ENCODE data around the gene EXOC4. TPM values are rescaled to one million over a fixed set of nuclear protein-coding genes. Genes with fewer than 3 reads are reported as not detected.

Gene EXOC4
- total RNA-seq, 1 experiment from 2014 or later, result 71.0 TPM

DNA sequence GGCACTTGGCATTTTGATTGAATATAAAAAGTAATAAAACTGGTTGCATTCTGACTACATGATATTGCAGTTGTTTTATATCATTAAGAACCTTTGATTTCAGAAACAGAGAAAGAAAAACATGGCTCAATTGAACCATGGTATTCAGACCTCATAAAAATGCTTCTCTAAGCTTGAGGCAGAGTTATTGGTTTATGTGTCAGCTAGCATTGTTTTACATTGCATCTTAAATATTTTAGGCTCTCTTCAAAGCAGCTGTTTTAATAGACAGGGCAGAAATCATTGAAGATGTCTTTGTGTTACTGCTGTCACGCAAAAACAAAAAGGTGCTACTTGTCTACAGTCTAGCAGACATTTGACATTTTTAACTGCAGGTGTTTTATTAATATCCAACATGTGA lies 299.2 kb downstream of the EXOC4 start:
- ATAC-seq (no peak), DNase-seq (ENCODE audit: low read depth, low spot score) (no peak)
- H3K4me3 ChIP-seq (ENCODE audit: low read depth in 2 of 2, low read length in 2 of 2), result no peak overlapping the region
- intact Hi-C loops (cut with micrococcal nuclease; ENCODE audit: unreplicated experiment), result no loop called here
- H3K36me3 ChIP-seq (ENCODE audit: control insufficient read depth, insufficient read depth, low read length), result no peaks in the 10 kb centered on the region
- ChIA-PET POLR2A (no interaction called here), CTCF (no interaction called here)
- in situ Hi-C loops (cut with HindIII; ENCODE audit: low pct_unique_long_range_greater_than_20kb, low sequenced_read_pairs), result no loop called here
- BruUV-seq (replicated peaks), result TSS peak; percentile 16
- TF ChIP-seq SIN3A (IDR thresholded peaks at IDR 0.05; ENCODE audit: borderline replicate concordance, insufficient read depth, low read depth, low read length) (no peak), POLR2AphosphoS5 (IDR thresholded peaks at IDR 0.05; ENCODE audit: low read depth, low read length) (no peak), TCF7L2 (IDR thresholded peaks at IDR 0.05; ENCODE audit: low read depth, low read length) (no peak)
- TF ChIP-seq, protein P1, sequence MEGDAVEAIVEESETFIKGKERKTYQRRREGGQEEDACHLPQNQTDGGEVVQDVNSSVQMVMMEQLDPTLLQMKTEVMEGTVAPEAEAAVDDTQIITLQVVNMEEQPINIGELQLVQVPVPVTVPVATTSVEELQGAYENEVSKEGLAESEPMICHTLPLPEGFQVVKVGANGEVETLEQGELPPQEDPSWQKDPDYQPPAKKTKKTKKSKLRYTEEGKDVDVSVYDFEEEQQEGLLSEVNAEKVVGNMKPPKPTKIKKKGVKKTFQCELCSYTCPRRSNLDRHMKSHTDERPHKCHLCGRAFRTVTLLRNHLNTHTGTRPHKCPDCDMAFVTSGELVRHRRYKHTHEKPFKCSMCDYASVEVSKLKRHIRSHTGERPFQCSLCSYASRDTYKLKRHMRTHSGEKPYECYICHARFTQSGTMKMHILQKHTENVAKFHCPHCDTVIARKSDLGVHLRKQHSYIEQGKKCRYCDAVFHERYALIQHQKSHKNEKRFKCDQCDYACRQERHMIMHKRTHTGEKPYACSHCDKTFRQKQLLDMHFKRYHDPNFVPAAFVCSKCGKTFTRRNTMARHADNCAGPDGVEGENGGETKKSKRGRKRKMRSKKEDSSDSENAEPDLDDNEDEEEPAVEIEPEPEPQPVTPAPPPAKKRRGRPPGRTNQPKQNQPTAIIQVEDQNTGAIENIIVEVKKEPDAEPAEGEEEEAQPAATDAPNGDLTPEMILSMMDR (IDR thresholded peaks at IDR 0.05), result no peak
- TF ChIP-seq, protein P2, sequence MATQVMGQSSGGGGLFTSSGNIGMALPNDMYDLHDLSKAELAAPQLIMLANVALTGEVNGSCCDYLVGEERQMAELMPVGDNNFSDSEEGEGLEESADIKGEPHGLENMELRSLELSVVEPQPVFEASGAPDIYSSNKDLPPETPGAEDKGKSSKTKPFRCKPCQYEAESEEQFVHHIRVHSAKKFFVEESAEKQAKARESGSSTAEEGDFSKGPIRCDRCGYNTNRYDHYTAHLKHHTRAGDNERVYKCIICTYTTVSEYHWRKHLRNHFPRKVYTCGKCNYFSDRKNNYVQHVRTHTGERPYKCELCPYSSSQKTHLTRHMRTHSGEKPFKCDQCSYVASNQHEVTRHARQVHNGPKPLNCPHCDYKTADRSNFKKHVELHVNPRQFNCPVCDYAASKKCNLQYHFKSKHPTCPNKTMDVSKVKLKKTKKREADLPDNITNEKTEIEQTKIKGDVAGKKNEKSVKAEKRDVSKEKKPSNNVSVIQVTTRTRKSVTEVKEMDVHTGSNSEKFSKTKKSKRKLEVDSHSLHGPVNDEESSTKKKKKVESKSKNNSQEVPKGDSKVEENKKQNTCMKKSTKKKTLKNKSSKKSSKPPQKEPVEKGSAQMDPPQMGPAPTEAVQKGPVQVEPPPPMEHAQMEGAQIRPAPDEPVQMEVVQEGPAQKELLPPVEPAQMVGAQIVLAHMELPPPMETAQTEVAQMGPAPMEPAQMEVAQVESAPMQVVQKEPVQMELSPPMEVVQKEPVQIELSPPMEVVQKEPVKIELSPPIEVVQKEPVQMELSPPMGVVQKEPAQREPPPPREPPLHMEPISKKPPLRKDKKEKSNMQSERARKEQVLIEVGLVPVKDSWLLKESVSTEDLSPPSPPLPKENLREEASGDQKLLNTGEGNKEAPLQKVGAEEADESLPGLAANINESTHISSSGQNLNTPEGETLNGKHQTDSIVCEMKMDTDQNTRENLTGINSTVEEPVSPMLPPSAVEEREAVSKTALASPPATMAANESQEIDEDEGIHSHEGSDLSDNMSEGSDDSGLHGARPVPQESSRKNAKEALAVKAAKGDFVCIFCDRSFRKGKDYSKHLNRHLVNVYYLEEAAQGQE (IDR thresholded peaks at IDR 0.05; ENCODE audit: insufficient read depth in 1 of 2, low read depth in 2 of 2, low read length in 1 of 2), result no peak
- no peaks in the 10 kb centered on the region for H3K4me1 ChIP-seq (ENCODE audit: control insufficient read depth, insufficient read depth, low read length)
- no peaks in the 10 kb centered on the region for H3K27me3 ChIP-seq (ENCODE audit: control insufficient read depth, insufficient read depth, low read length)
- no peak overlapping the region for H3K27ac ChIP-seq (ENCODE audit: low read length)
- no peaks in the 10 kb centered on the region for H3K9me3 ChIP-seq (ENCODE audit: control insufficient read depth, insufficient read depth, low read depth, low read length)

DNA sequence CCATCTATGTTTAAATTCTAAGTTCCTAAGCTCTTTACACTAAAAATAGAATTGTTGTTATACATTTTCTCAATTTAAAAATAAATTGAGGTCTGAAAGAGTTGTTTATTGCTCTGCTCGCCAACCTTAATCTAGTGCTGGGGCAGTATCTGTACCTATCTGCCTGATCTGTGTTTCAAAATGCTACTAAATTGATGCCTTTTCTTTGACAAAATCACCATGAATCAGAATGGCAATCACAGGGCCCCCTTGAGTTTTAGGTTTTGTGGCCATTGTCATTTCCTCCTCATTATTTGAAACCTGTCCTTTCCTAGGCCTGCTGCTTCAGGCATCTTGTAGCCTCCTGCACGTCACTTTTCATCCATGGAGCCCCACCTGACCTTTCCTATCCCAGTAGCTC lies 301.5 kb downstream of the EXOC4 start:
- DNase-seq (ENCODE audit: low read depth, low spot score) (no peak), ATAC-seq (no peak)
- in situ Hi-C loops (cut with HindIII; ENCODE audit: low pct_unique_long_range_greater_than_20kb, low sequenced_read_pairs) (no loop called here), intact Hi-C loops (cut with micrococcal nuclease; ENCODE audit: unreplicated experiment) (no loop called here)
- CTCF ChIA-PET, result no interaction called here
- no TSS peak for BruUV-seq (replicated peaks)
- Histone ChIP-seq H3K4me1 (ENCODE audit: control insufficient read depth, insufficient read depth, low read length) (no peaks in the 10 kb centered on the region), H3K27ac (ENCODE audit: low read length) (no peak overlapping the region), H3K4me3 (ENCODE audit: low read depth in 2 of 2, low read length in 2 of 2) (no peak overlapping the region), H3K36me3 (ENCODE audit: control insufficient read depth, insufficient read depth, low read length) (no peaks in the 10 kb centered on the region), H3K27me3 (ENCODE audit: control insufficient read depth, insufficient read depth, low read length) (no peaks in the 10 kb centered on the region), H3K9me3 (ENCODE audit: control insufficient read depth, insufficient read depth, low read depth, low read length) (no peaks in the 10 kb centered on the region)
- POLR2A ChIA-PET, result no interaction called here
- TF ChIP-seq TCF7L2 (IDR thresholded peaks at IDR 0.05; ENCODE audit: low read depth, low read length) (no peak), POLR2AphosphoS5 (IDR thresholded peaks at IDR 0.05; ENCODE audit: low read depth, low read length) (no peak), SIN3A (IDR thresholded peaks at IDR 0.05; ENCODE audit: borderline replicate concordance, insufficient read depth, low read depth, low read length) (no peak)
- TF ChIP-seq, protein P1 (IDR thresholded peaks at IDR 0.05), result no peak
- TF ChIP-seq, protein P2 (IDR thresholded peaks at IDR 0.05; ENCODE audit: insufficient read depth in 1 of 2, low read depth in 2 of 2, low read length in 1 of 2), result no peak

All from Panc1 (cell line).